HEK293 (cell line): ENCODE results near the gene LCNL1.

Source experiments
- HIC1 ChIP-seq: fragments of 450-650 bp; formaldehyde crosslinking; IDR thresholded peaks from 2 replicates; pipeline ENCODE4 v1.5.1; 2016; ENCODE audit warnings: missing biosample characterization, missing genetic modification characterization
- HOXD13 ChIP-seq: sonication (generic); formaldehyde crosslinking; IDR thresholded peaks from 2 replicates; pipeline ENCODE4 v1.8.0; 2022; ENCODE audit warnings: missing genetic modification reagents, borderline replicate concordance
- IKZF3 ChIP-seq: fragments of 450-650 bp; IDR thresholded peaks from 2 replicates; pipeline ENCODE4 v1.5.0; 2018; ENCODE audit warnings: missing biosample characterization, mild to moderate bottlenecking, missing genetic modification characterization, moderate library complexity
- KLF16 ChIP-seq: fragments of 450-650 bp; formaldehyde crosslinking; IDR thresholded peaks from 2 replicates; pipeline ENCODE4 v1.5.1; 2017; ENCODE audit warnings: missing biosample characterization, missing genetic modification characterization
- KLF7 ChIP-seq: fragments of 450-650 bp; formaldehyde crosslinking; IDR thresholded peaks from 2 replicates; pipeline ENCODE4 v1.5.1; 2016; ENCODE audit warnings: missing biosample characterization, missing genetic modification characterization, borderline replicate concordance
- KLF9 ChIP-seq: fragments of 450-650 bp; formaldehyde crosslinking; IDR thresholded peaks from 2 replicates; pipeline ENCODE4 v1.5.1; 2016; ENCODE audit warnings: missing biosample characterization, missing genetic modification characterization, low read depth
- REST ChIP-seq: fragments of 450-650 bp; formaldehyde crosslinking; IDR thresholded peaks from 2 replicates; pipeline ENCODE4 v1.5.1; 2016; ENCODE audit warnings: missing biosample characterization, missing genetic modification characterization
- SALL2 ChIP-seq: fragments of 450-650 bp; formaldehyde crosslinking; IDR thresholded peaks from 2 replicates; pipeline ENCODE4 v1.5.0; 2017; ENCODE audit warnings: missing biosample characterization, mild to moderate bottlenecking, missing genetic modification characterization, borderline replicate concordance
- SP7 ChIP-seq: fragments of 450-650 bp; formaldehyde crosslinking; IDR thresholded peaks from 2 replicates; pipeline ENCODE4 v1.5.1; 2016; ENCODE audit warnings: missing biosample characterization, missing genetic modification characterization
- ZBTB20 ChIP-seq: fragments of 450-650 bp; formaldehyde crosslinking; IDR thresholded peaks from 2 replicates; pipeline ENCODE4 v1.5.1; 2016; ENCODE audit warnings: missing biosample characterization, missing genetic modification characterization
- ZBTB21 ChIP-seq: fragments of 450-650 bp; formaldehyde crosslinking; IDR thresholded peaks from 2 replicates; pipeline ENCODE4 v1.5.1; 2017; ENCODE audit warnings: missing biosample characterization, missing genetic modification characterization
- ZEB2 ChIP-seq: fragments of 450-650 bp; formaldehyde crosslinking; IDR thresholded peaks from 2 replicates; pipeline ENCODE4 v1.5.1; 2016; ENCODE audit warnings: missing biosample characterization, missing genetic modification characterization
- ZNF280C ChIP-seq: fragments of 450-650 bp; formaldehyde crosslinking; IDR thresholded peaks from 2 replicates; pipeline ENCODE4 v1.5.1; 2016; ENCODE audit warnings: missing biosample characterization, missing genetic modification characterization
- ZNF48 ChIP-seq: fragments of 450-650 bp; formaldehyde crosslinking; IDR thresholded peaks from 2 replicates; pipeline ENCODE4 v1.5.1; 2016; ENCODE audit warnings: missing biosample characterization, missing genetic modification characterization
- ZNF555 ChIP-seq: fragments of 450-650 bp; formaldehyde crosslinking; conservative IDR thresholded peaks from 2 replicates; pipeline ENCODE4 v1.5.1; 2017; ENCODE audit warnings: missing biosample characterization, mild to moderate bottlenecking, missing genetic modification characterization, inconsistent platforms
- ZNF629 ChIP-seq: fragments of 450-650 bp; formaldehyde crosslinking; IDR thresholded peaks from 2 replicates; pipeline ENCODE4 v1.5.1; 2017; ENCODE audit warnings: missing biosample characterization, missing genetic modification characterization
- ZNF639 ChIP-seq: fragments of 450-650 bp; formaldehyde crosslinking; IDR thresholded peaks from 2 replicates; pipeline ENCODE4 v1.5.1; 2016; ENCODE audit warnings: missing biosample characterization, missing genetic modification characterization
- ZNF645 ChIP-seq: fragments of 450-650 bp; formaldehyde crosslinking; IDR thresholded peaks from 2 replicates; pipeline ENCODE4; 2016; ENCODE audit warnings: missing biosample characterization, missing genetic modification characterization
- ZNF660 ChIP-seq: fragments of 450-650 bp; IDR thresholded peaks from 2 replicates; pipeline ENCODE4 v1.5.1; 2018; ENCODE audit warnings: missing biosample characterization, mild to moderate bottlenecking, missing genetic modification characterization
- ZNF776 ChIP-seq: fragments of 450-650 bp; formaldehyde crosslinking; IDR thresholded peaks from 2 replicates; pipeline ENCODE4 v1.5.0; 2017; ENCODE audit warnings: missing biosample characterization, missing genetic modification characterization, borderline replicate concordance
- ZSCAN16 ChIP-seq: fragments of 450-650 bp; formaldehyde crosslinking; IDR thresholded peaks from 2 replicates; pipeline ENCODE4 v1.5.1; 2016; ENCODE audit warnings: missing biosample characterization, missing genetic modification characterization
- TF ChIP-seq, protein P1 (sequence below): fragments of 450-650 bp; formaldehyde crosslinking; IDR thresholded peaks from 2 replicates; pipeline ENCODE4 v1.5.1; 2017; ENCODE audit warnings: missing biosample characterization, missing genetic modification characterization
- TF ChIP-seq, protein P2 (sequence below): fragments of 450-650 bp; formaldehyde crosslinking; IDR thresholded peaks from 2 replicates; pipeline ENCODE4 v1.5.1; 2016; ENCODE audit warnings: missing biosample characterization, missing genetic modification characterization
- TF ChIP-seq, protein P3 (sequence below): fragments of 450-650 bp; formaldehyde crosslinking; IDR thresholded peaks from 2 replicates; pipeline ENCODE4 v1.5.1; 2016; ENCODE audit warnings: missing biosample characterization, missing genetic modification characterization

The LCNL1 gene

GRCh38 chr9:137029058-137029936 lies 46.5 kb downstream of the LCNL1 start (continued):
- TF ChIP-seq SALL2, result no peak
- no peak for TF ChIP-seq ZNF555
- no peak for TF ChIP-seq ZSCAN16
- TF ChIP-seq SP7 (tag by site-specific recombination), result 0 out of 2 replicates have a peak, but pooled peaks have one; percentile 14
- no peak for TF ChIP-seq ZNF629 (tag by site-specific recombination)
- TF ChIP-seq ZBTB20 (tag by site-specific recombination), result no peak
- TF ChIP-seq HIC1 (tag by site-specific recombination), result no peak
- no peak for TF ChIP-seq ZNF645
- TF ChIP-seq ZBTB21 (tag by site-specific recombination), result no peak
- no peak for TF ChIP-seq HOXD13 (CRISPR knock-in tag)
- no peak for TF ChIP-seq ZNF280C (tag by site-specific recombination)
- TF ChIP-seq, protein P1, sequence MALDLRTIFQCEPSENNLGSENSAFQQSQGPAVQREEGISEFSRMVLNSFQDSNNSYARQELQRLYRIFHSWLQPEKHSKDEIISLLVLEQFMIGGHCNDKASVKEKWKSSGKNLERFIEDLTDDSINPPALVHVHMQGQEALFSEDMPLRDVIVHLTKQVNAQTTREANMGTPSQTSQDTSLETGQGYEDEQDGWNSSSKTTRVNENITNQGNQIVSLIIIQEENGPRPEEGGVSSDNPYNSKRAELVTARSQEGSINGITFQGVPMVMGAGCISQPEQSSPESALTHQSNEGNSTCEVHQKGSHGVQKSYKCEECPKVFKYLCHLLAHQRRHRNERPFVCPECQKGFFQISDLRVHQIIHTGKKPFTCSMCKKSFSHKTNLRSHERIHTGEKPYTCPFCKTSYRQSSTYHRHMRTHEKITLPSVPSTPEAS, result no peak
- no peak for TF ChIP-seq ZNF776 (tag by site-specific recombination)
- TF ChIP-seq REST (tag by site-specific recombination), result 0 out of 2 replicates have a peak, but pooled peaks have one; percentile 12
- peak; percentile 63; the same call in 1 of the 2 replicates for TF ChIP-seq KLF7 (tag by site-specific recombination)
- no peak for TF ChIP-seq ZNF48 (tag by site-specific recombination)
- TF ChIP-seq KLF9 (tag by site-specific recombination), result no peak
- no peak for TF ChIP-seq ZEB2 (tag by site-specific recombination)
- TF ChIP-seq, protein P2, sequence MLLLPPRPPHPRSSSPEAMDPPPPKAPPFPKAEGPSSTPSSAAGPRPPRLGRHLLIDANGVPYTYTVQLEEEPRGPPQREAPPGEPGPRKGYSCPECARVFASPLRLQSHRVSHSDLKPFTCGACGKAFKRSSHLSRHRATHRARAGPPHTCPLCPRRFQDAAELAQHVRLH (tag by site-specific recombination), result no peak
- 0 out of 2 replicates have a peak, but pooled peaks have one; percentile 31 for TF ChIP-seq ZNF660
- TF ChIP-seq, protein P3, sequence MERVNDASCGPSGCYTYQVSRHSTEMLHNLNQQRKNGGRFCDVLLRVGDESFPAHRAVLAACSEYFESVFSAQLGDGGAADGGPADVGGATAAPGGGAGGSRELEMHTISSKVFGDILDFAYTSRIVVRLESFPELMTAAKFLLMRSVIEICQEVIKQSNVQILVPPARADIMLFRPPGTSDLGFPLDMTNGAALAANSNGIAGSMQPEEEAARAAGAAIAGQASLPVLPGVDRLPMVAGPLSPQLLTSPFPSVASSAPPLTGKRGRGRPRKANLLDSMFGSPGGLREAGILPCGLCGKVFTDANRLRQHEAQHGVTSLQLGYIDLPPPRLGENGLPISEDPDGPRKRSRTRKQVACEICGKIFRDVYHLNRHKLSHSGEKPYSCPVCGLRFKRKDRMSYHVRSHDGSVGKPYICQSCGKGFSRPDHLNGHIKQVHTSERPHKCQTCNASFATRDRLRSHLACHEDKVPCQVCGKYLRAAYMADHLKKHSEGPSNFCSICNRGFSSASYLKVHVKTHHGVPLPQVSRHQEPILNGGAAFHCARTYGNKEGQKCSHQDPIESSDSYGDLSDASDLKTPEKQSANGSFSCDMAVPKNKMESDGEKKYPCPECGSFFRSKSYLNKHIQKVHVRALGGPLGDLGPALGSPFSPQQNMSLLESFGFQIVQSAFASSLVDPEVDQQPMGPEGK (tag by site-specific recombination), result peak; percentile 27
- TF ChIP-seq KLF16 (tag by site-specific recombination), result no peak
- TF ChIP-seq IKZF3, result no peak
- TF ChIP-seq ZNF639 (tag by site-specific recombination), result peak; percentile 50; the same call in 1 of the 2 replicates
